ENCODE data around the gene NOTCH4. TPM values are rescaled to one million over a fixed set of nuclear protein-coding genes. Genes with fewer than 3 reads are reported as not detected.
A peak's percentile ranks its signal among the peaks of the same experiment; 100 is the strongest.
"Not testable (repeated sequence)": the region's sequence is repeated elsewhere in the genome, so short reads cannot be mapped to it uniquely, and the experiment has no call there.

Gene NOTCH4
- total and polyA plus RNA-seq, 3 experiments from 2014 or later: 0.71 to 1.4 (median 1.3) TPM

DNA sequence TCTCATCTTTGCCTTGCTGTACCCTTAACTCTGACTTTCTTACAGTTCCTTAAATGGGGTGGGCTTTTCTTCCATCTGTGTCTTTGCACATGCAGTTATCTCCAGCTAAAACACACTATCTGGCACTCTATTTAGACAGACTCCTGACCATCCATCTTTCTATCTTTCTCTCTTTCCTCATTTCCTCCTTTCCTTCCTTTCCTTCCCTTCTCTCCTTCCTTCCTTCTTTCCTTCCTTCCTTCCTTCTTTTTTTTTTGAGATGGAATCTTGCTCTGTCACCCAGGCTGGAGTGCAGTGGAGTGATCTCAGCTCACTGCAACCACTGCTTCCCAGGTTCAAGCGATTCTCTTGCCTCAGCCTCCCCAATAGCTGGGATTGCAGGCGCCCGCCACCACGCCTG, 8.2 kb downstream of the NOTCH4 start:
- H3K36me3 ChIP-seq (ENCODE audit: insufficient read depth, low read length): no peaks in the 10 kb centered on the region
- no peaks in the 10 kb centered on the region for H3K4me1 ChIP-seq (ENCODE audit: insufficient read depth, low read length)
- no peak overlapping the region for H3K4me3 Mint-ChIP-seq
- no peaks in the 10 kb centered on the region for H3K27me3 ChIP-seq (ENCODE audit: insufficient read depth, low read length, poor library complexity, severe bottlenecking)
- H3K27ac ChIP-seq (ENCODE audit: low read depth, low read length): no peak overlapping the region
- peak overlapping the region in 2 of 8 donors; percentile 62 to 84 for H3K27ac Mint-ChIP-seq
- POLR2A ChIA-PET: interaction anchor here (0.6 kb wide), 1 partner anchor 19 kb away, joined by 7 read pairs; no protein-coding TSS in a partner anchor
- H3K36me3 Mint-ChIP-seq: no peaks in the 10 kb centered on the region
- no peaks in the 10 kb centered on the region for H3K9me3 ChIP-seq (ENCODE audit: low read length)
- peaks cover 5 to 7% (median 6%) of the 10 kb centered on the region in 3 donors for H3K4me1 Mint-ChIP-seq
- no peak for DNase-seq
- CTCF ChIA-PET: no interaction called here
- H3K27me3 Mint-ChIP-seq: peaks cover 0 to 4% of the 10 kb centered on the region in 2 donors
- no peak overlapping the region for H3K4me3 ChIP-seq (ENCODE audit: low read length)
- no peaks in the 10 kb centered on the region for H3K9me3 Mint-ChIP-seq

DNA sequence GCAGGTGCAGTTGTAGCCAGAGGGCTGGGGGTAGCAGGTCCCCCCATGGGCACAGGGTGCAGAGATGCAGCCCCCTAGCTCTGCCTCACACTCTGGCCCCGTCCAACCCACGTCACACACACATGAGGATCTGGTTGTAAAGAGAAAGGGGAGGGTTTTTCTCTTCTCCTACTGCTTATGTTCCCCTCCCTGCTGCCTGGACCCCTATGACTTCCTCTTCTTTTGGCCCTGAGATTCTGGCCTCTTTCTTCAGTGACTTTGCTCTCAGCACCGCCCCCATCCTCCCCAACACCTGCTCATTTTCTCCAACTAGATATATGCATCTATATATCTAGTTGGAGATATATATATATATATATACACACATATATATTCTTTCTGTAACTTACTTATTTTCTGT, 9.7 kb downstream of the NOTCH4 start:
- CTCF ChIA-PET: no interaction called here
- Mint-ChIP-seq H3K4me3 (no peak overlapping the region), H3K27me3 (no peaks in the 10 kb centered on the region)

DNA sequence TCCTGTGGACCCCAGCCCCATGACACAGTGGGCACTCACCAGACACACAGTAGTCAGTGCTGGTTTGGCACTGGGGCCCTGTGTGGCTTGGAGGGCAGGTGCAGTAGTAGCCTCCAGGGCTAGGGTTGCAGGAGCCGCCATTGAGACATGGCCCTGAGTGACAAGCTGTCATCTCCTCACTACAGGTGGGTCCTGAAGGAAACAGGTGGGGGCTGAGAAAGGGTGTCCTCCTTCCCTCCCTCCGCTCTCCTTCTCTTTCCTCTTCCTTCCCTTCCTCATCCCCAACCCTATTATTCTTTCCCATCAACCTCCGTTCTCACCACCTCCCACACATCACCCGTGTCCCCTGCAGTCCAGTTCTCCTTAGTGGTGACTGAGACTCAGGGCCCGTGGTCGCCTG, 10.2 kb downstream of the NOTCH4 start:
- Histone ChIP-seq H3K27ac (ENCODE audit: low read depth, low read length) (no peak overlapping the region), H3K4me3 (ENCODE audit: low read length) (no peak overlapping the region), H3K9me3 (ENCODE audit: low read length) (no peaks in the 10 kb centered on the region), H3K4me1 (ENCODE audit: insufficient read depth, low read length) (no peaks in the 10 kb centered on the region), H3K27me3 (ENCODE audit: insufficient read depth, low read length, poor library complexity, severe bottlenecking) (no peaks in the 10 kb centered on the region), H3K36me3 (ENCODE audit: insufficient read depth, low read length) (no peaks in the 10 kb centered on the region)
- H3K36me3 Mint-ChIP-seq: no peaks in the 10 kb centered on the region
- no peaks in the 10 kb centered on the region for H3K27me3 Mint-ChIP-seq
- no peak overlapping the region for H3K4me3 Mint-ChIP-seq
- H3K9me3 Mint-ChIP-seq: no peaks in the 10 kb centered on the region
- DNase-seq: no peak
- POLR2A ChIA-PET: no interaction called here
- H3K27ac Mint-ChIP-seq: peak overlapping the region in 3 of 8 donors; percentile 33 to 86 (median 36)
- H3K4me1 Mint-ChIP-seq: peaks cover 5 to 7% (median 6%) of the 10 kb centered on the region in 3 donors
- CTCF ChIA-PET: no interaction called here

More for the DNA sequence above, 9.7 kb downstream of the NOTCH4 start:
- Mint-ChIP-seq H3K4me1 (peaks cover 5 to 7% (median 6%) of the 10 kb centered on the region in 3 donors), H3K27ac (peak overlapping the region in 1 of 8 donors; percentile 56), H3K9me3 (no peaks in the 10 kb centered on the region), H3K36me3 (no peaks in the 10 kb centered on the region)
- H3K4me3 ChIP-seq (ENCODE audit: low read length): no peak overlapping the region
- no peak overlapping the region for H3K27ac ChIP-seq (ENCODE audit: low read depth, low read length)
- no peak for DNase-seq
- H3K4me1 ChIP-seq (ENCODE audit: insufficient read depth, low read length): no peaks in the 10 kb centered on the region
- no peaks in the 10 kb centered on the region for H3K27me3 ChIP-seq (ENCODE audit: insufficient read depth, low read length, poor library complexity, severe bottlenecking)
- no peaks in the 10 kb centered on the region for H3K36me3 ChIP-seq (ENCODE audit: insufficient read depth, low read length)
- H3K9me3 ChIP-seq (ENCODE audit: low read length): no peaks in the 10 kb centered on the region
- POLR2A ChIA-PET: no interaction called here

DNA sequence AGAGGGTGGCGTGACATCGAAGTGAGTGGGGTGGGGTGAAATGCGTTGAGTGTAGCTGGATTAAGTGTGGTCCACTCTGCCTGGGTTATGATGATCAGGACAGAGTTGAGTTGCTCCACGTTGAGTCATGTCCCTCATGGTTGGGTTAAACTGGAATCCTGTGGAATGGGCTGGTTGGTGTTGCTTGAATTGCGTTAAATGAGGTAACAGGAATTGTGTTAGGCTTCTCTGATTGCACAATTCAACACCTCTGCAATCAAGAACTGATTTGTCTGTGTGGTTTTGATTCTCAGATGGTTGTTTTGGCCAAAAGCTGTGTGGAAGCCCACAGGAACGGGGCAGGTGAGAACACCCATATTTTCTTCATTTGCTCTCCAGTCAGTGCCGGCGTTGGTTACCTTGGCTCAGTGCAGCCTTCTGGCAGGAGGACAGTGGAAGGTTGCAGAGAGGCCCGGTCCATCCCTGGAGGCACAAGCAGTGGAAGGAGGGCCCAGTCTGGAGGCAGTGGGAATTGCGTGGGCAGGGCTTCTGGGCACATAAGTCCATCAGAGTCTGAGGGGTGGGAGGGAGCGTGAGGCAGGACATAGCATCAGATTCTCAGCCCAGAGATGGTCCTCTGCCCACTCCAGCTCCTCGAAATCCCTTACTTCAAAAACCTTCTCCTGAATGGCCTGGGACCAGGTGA, 11.6 kb downstream of the NOTCH4 start:
- POLR2A ChIA-PET: no interaction called here
- CTCF ChIA-PET: no interaction called here
- DNase-seq: no peak
- no peak overlapping the region for H3K4me3 ChIP-seq (ENCODE audit: low read length)
- H3K36me3 ChIP-seq (ENCODE audit: insufficient read depth, low read length): no peaks in the 10 kb centered on the region
- Mint-ChIP-seq H3K9me3 (no peaks in the 10 kb centered on the region), H3K27me3 (no peaks in the 10 kb centered on the region), H3K36me3 (no peaks in the 10 kb centered on the region), H3K4me1 (peaks cover 5 to 7% (median 6%) of the 10 kb centered on the region in 3 donors), H3K27ac (peak overlapping the region in 6 of 8 donors; percentile 31 to 91 (median 67)), H3K4me3 (peak overlapping the region in 1 of 7 donors; percentile 66)
- H3K27ac ChIP-seq (ENCODE audit: low read depth, low read length): no peak overlapping the region
- H3K27me3 ChIP-seq (ENCODE audit: insufficient read depth, low read length, poor library complexity, severe bottlenecking): no peaks in the 10 kb centered on the region
- no peaks in the 10 kb centered on the region for H3K4me1 ChIP-seq (ENCODE audit: insufficient read depth, low read length)
- H3K9me3 ChIP-seq (ENCODE audit: low read length): no peaks in the 10 kb centered on the region

DNA sequence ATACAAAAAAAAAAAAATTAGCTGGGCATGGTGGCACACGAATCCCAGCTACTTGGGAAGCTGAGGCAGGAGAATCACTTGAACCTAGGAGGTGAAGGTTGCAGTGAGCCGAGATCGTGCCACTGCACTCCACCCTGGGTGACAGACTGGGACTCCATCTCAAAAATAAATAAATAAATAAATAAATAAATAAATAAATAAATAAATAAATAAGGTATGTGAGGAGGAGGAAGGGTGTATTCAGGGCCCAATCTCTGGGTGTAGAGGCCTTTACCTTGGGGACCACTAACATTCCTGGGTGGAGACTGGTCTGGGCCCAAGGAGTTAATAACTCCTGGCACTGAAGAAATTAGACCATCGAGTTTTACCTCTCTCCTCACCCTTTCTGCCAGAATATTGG, 12.4 kb downstream of the NOTCH4 start:
- H3K9me3 ChIP-seq (ENCODE audit: low read length); CTCF ChIA-PET; DNase-seq; H3K27ac ChIP-seq (ENCODE audit: low read depth, low read length); H3K9me3 Mint-ChIP-seq; H3K27me3 ChIP-seq (ENCODE audit: insufficient read depth, low read length, poor library complexity, severe bottlenecking); H3K27me3 Mint-ChIP-seq; POLR2A ChIA-PET; H3K36me3 Mint-ChIP-seq; H3K4me3 ChIP-seq (ENCODE audit: low read length); H3K36me3 ChIP-seq (ENCODE audit: insufficient read depth, low read length); H3K4me1 Mint-ChIP-seq; H3K4me1 ChIP-seq (ENCODE audit: insufficient read depth, low read length); H3K4me3 Mint-ChIP-seq; H3K27ac Mint-ChIP-seq: not testable (repeated sequence)

DNA sequence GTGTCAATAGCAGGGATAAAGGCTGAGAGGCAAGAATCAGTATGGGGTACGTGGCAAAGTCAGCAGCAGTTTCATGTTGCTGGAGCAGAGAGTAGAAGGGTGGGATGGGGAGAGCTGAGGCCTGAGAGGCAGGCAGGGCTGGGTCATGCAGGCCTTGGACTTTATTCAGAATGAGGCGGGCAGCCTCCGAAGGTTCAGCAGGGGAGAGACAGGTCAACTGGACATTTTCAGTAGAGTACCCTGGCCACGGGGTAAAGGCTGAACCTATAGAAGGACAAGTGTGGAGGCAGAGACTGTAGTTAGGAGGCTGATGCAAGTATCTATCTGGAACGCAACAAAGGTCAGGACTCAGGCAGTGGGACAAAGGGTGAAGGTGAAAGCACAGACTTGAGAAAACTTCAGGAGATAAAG, 13.7 kb downstream of the NOTCH4 start:
- H3K4me1 Mint-ChIP-seq: peaks cover 5 to 7% (median 6%) of the 10 kb centered on the region in 3 donors
- CTCF ChIA-PET: no interaction called here
- no peaks in the 10 kb centered on the region for H3K9me3 ChIP-seq (ENCODE audit: low read length)
- H3K27ac ChIP-seq (ENCODE audit: low read depth, low read length): no peak overlapping the region
- H3K36me3 Mint-ChIP-seq: no peaks in the 10 kb centered on the region
- no peak overlapping the region for H3K4me3 ChIP-seq (ENCODE audit: low read length)
- no peak for DNase-seq
- no peaks in the 10 kb centered on the region for H3K27me3 ChIP-seq (ENCODE audit: insufficient read depth, low read length, poor library complexity, severe bottlenecking)
- no peaks in the 10 kb centered on the region for H3K4me1 ChIP-seq (ENCODE audit: insufficient read depth, low read length)
- no peaks in the 10 kb centered on the region for H3K36me3 ChIP-seq (ENCODE audit: insufficient read depth, low read length)
- no peak overlapping the region for H3K4me3 Mint-ChIP-seq
- no peaks in the 10 kb centered on the region for H3K27me3 Mint-ChIP-seq
- POLR2A ChIA-PET: interaction anchor here (0.6 kb wide), 1 partner anchor 685 kb away, joined by 8 read pairs; no protein-coding TSS in a partner anchor
- peak overlapping the region in 5 of 8 donors; percentile 18 to 86 (median 29) for H3K27ac Mint-ChIP-seq
- no peaks in the 10 kb centered on the region for H3K9me3 Mint-ChIP-seq

DNA sequence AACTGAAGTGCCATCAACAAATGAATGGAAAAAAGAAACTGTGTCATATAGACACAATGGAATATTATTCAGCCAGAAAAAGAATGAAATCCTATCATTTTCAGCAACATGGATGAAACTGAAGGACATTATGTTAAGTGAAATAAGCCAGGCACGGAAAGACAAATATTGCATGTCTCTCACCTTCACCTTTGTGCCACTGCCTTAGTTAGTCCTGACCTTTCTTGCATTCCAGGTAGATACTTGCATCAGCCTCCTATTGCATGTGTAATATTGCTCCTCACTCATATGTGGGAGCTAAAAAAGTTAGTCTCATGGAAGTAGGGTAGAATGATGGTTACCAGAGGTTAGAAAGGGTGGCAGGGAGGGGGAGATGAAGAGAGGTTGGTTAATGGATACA, 14.9 kb downstream of the NOTCH4 start:
- Mint-ChIP-seq H3K4me1 (peaks cover 5 to 7% (median 6%) of the 10 kb centered on the region in 3 donors), H3K9me3 (no peaks in the 10 kb centered on the region), H3K27me3 (peaks cover 0 to 3% of the 10 kb centered on the region in 2 donors), H3K27ac (no peak overlapping the region), H3K36me3 (no peaks in the 10 kb centered on the region), H3K4me3 (no peak overlapping the region)
- no peak overlapping the region for H3K4me3 ChIP-seq (ENCODE audit: low read length)
- H3K36me3 ChIP-seq (ENCODE audit: insufficient read depth, low read length): no peaks in the 10 kb centered on the region
- H3K27ac ChIP-seq (ENCODE audit: low read depth, low read length): no peak overlapping the region
- no peaks in the 10 kb centered on the region for H3K27me3 ChIP-seq (ENCODE audit: insufficient read depth, low read length, poor library complexity, severe bottlenecking)
- CTCF ChIA-PET: no interaction called here
- no peak for DNase-seq
- H3K9me3 ChIP-seq (ENCODE audit: low read length): no peaks in the 10 kb centered on the region
- POLR2A ChIA-PET: no interaction called here
- no peaks in the 10 kb centered on the region for H3K4me1 ChIP-seq (ENCODE audit: insufficient read depth, low read length)

DNA sequence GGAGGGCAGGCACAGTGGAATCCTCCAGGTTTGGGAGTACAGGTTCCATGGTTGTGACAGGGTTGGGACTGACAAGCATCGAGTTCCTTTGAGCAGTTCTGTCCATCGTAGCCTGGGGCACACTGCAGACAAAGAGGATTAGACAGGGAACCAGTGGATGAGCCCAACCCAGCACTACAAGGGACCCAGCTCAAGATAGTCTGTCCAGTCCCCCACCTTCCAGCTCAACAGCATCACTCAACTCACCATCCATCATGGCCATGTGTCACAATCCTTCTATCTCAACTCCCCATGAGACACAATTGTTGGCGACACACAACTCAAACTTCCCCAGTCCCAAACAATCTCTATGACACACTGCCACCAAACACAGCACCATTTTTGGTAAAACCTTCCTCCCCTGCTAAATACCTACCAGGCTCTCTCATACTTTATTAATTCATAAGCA, 19.6 kb downstream of the NOTCH4 start:
- POLR2A ChIA-PET: no interaction called here
- no peaks in the 10 kb centered on the region for H3K9me3 Mint-ChIP-seq
- DNase-seq: no peak
- no peaks in the 10 kb centered on the region for H3K9me3 ChIP-seq (ENCODE audit: low read length)
- H3K27ac Mint-ChIP-seq: no peak overlapping the region
- H3K4me1 ChIP-seq (ENCODE audit: insufficient read depth, low read length): no peaks in the 10 kb centered on the region
- H3K4me1 Mint-ChIP-seq: no peaks in the 10 kb centered on the region
- CTCF ChIA-PET: interaction anchor here (1.1 to 1.4 kb wide), 2 partner anchors 29 to 634 kb away, joined by 3 read pairs; partner anchors contain the start of gene TAP2
- H3K27me3 Mint-ChIP-seq: peaks cover 3 to 11% of the 10 kb centered on the region in 2 donors
- H3K36me3 Mint-ChIP-seq: no peaks in the 10 kb centered on the region
- no peak overlapping the region for H3K4me3 ChIP-seq (ENCODE audit: low read length)
- no peaks in the 10 kb centered on the region for H3K36me3 ChIP-seq (ENCODE audit: insufficient read depth, low read length)
- H3K27me3 ChIP-seq (ENCODE audit: insufficient read depth, low read length, poor library complexity, severe bottlenecking): no peaks in the 10 kb centered on the region
- no peak overlapping the region for H3K4me3 Mint-ChIP-seq
- H3K27ac ChIP-seq (ENCODE audit: low read depth, low read length): no peak overlapping the region

Measured in CD8-positive, alpha-beta memory T cell (primary cell).